Adrenal gland (tissue), 12 donors: ENCODE measurements around the gene MYOM3. TPM values are rescaled to one million over a fixed set of nuclear protein-coding genes. Genes with fewer than 3 reads are reported as not detected.

Experiments
- DNase-seq, 7 donors: peaks; one replicate each; pipeline ENCODE4 v3.0.0-alpha.2; 2019 to 2020
- H3K27ac ChIP-seq, 5 donors: fragments of 200-600 bp; sonication (generic) in 4 of 5; 1 replicate in 3 of 5; 2 replicates in 2 of 5; pipeline versions ENCODE4 v1.5.1 to v1.8.0; 2016 to 2020; ENCODE audit warnings: mild to moderate bottlenecking in 1 of 5
- H3K27me3 ChIP-seq: fragments of 200-600 bp; 2 replicates; pipeline ENCODE4 v1.8.0; 2021
- H3K36me3 ChIP-seq, 2 donors: fragments of 200-600 bp; replicated peaks in 1 of 2; 1 replicate in 1 of 2; 2 replicates in 1 of 2; pipeline versions ENCODE4 v1.5.1 to v1.8.0; 2018 to 2022
- H3K4me1 ChIP-seq, 2 donors: fragments of 200-600 bp; replicated peaks in 1 of 2; 1 replicate in 1 of 2; 2 replicates in 1 of 2; pipeline versions ENCODE4 v1.5.1 to v1.8.0; 2018 to 2021
- H3K4me3 ChIP-seq, 4 donors: fragments of 200-600 bp; sonication (generic) in 3 of 4; one replicate each; pipeline ENCODE4 v1.5.1; 2016 to 2018
- H3K9me3 ChIP-seq, 3 donors: fragments of 200-600 bp; sonication (generic) in 1 of 3; replicated peaks in 1 of 3; 1 replicate in 2 of 3; 2 replicates in 1 of 3; pipeline versions ENCODE4 v1.5.1 to v1.8.0; 2016 to 2021
- POLR2A ChIP-seq, 2 donors: fragments of 450-650 bp; IDR thresholded peaks; one replicate each; pipeline ENCODE4 v1.6.1; 2017; ENCODE audit warnings: antibody characterized with exemption in 2 of 2, mild to moderate bottlenecking in 2 of 2, moderate library complexity in 1 of 2
- WGBS, 4 donors: extraction: QIAGEN DNeasy Blood & Tissue Kit in 2 of 4; methylation state at CpG; one replicate each; pipeline versions ENCODE4 v1.1.5 to v1.1.7; 2013 to 2017; 5-methylcytosine and 5-hydroxymethylcytosine counted together
- intact Hi-C, 2 donors: fragments of 100-400 bp; cut with DNase I; formaldehyde crosslinking; loops; one replicate each; pipeline versions ENCODE4 v1.14.1 to v1.15.0; 2022 to 2023
- polyA plus RNA-seq, 3 donors: library from polyadenylated mRNA; stranded (reverse); fragments of 200-250 nt in 2 of 3; fragments of 350-450 nt in 1 of 3; fragmentation: Illumina TruSeq in 1 of 3; extraction: RNeasy Lipid Tissue Mini Kit (QIAGEN cat#74804) in 1 of 3; gene quantifications; one replicate each; pipeline ENCODE4 v1.2.3, GENCODE V29; 2013 to 2014
- total RNA-seq, 9 donors: library from RNA; depleted of rRNA in 4 of 9; stranded (reverse); fragments of >200 nt in 4 of 9; fragments of 120-200 nt in 1 of 9; fragmentation: NEBNext Ultra II Directional in 1 of 9; extraction: Animal tissue kit (Norgen Biotek cat#: 25700) in 1 of 9; gene quantifications; one replicate each; pipeline versions ENCODE4 v1.1.0 to v1.2.4, GENCODE V29; 2013 to 2023
- TF ChIP-seq, protein P1 (sequence below), 6 experiments: fragments of 450-650 bp in 4 of 6; fragments of 200-600 bp in 2 of 6; sonication (generic) in 1 of 6; IDR thresholded peaks; 1 replicate in 5 of 6; 2 replicates in 1 of 6; pipeline versions ENCODE4 v1.5.1 to v1.8.0; 2016 to 2021; ENCODE audit warnings: antibody characterized with exemption in 6 of 6, mild to moderate bottlenecking in 2 of 6, moderate library complexity in 1 of 6
- donor health status: healthy with polysubstance abuse.
- donor health status: Bipolar disorder and iron deficiency.
- donor health status: DM: yes; HTN: yes; CAD: no.
- donor health status: DM: no; HTN: no; CAD: no.
- donor health status: DM: no; HTN: no; CAD: no.
- donor health status: DM: yes; HTN: yes; CAD: no.

Gene MYOM3
- total and polyA plus RNA-seq, 12 donors = 0.09 to 7.0 (median 0.18) TPM

DNA sequence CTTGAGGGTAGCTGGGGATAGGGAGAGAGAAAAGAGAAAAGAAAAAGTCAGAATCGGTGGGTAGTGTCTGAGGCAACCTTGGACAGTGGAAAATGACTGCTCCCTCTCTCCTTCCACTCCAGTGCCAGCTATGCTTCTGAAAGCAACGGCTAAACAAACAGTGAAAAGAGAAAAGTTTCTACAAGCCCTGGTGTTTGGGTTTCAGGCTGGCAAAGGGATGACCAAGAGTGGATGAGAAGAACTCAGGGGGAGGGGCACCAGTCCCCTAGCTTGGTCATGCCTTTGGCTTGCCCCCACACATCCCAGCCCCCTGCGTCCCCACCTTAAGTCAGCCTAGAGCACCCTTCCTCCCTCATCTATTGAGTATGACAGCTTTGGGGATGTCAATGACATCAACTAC lies 22.4 kb upstream of the MYOM3 start:
- no peaks in the 10 kb centered on the region for H3K27me3 ChIP-seq
- TF ChIP-seq, protein P1, sequence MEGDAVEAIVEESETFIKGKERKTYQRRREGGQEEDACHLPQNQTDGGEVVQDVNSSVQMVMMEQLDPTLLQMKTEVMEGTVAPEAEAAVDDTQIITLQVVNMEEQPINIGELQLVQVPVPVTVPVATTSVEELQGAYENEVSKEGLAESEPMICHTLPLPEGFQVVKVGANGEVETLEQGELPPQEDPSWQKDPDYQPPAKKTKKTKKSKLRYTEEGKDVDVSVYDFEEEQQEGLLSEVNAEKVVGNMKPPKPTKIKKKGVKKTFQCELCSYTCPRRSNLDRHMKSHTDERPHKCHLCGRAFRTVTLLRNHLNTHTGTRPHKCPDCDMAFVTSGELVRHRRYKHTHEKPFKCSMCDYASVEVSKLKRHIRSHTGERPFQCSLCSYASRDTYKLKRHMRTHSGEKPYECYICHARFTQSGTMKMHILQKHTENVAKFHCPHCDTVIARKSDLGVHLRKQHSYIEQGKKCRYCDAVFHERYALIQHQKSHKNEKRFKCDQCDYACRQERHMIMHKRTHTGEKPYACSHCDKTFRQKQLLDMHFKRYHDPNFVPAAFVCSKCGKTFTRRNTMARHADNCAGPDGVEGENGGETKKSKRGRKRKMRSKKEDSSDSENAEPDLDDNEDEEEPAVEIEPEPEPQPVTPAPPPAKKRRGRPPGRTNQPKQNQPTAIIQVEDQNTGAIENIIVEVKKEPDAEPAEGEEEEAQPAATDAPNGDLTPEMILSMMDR (IDR thresholded peaks at IDR 0.05) = no peak
- TF ChIP-seq POLR2A (IDR thresholded peaks at IDR 0.05) = no peak
- no peak for DNase-seq

DNA sequence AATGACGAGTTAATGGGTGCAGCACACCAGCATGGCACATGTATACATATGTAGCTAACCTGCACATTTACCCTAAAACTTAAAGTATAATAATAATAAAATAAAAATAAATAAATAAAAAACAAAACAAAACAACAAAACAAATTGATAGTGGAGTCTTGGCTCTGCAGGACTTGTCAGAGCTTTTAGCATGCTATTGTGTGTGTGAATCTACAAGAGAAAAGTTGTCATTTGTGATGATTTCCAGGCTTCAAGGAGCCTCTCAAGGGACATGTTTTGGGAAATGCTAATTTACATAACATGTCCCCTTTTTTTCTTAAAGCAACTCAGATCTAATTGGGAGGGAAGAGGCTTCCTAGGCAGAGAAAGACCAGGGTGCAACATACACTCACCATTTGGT lies 21.9 kb upstream of the MYOM3 start:
- H3K9me3 ChIP-seq = no peaks in the 10 kb centered on the region
- no peak for TF ChIP-seq POLR2A (IDR thresholded peaks at IDR 0.05)
- TF ChIP-seq, protein P1 (IDR thresholded peaks at IDR 0.05) = no peak
- H3K27ac ChIP-seq = no peak overlapping the region
- intact Hi-C loops = no loop called here
- DNase-seq = no peak
- WGBS, 4 donors = 88 to 90% (median 88%) methylated on average over 1 of the region's 1 CpG
- no peaks in the 10 kb centered on the region for H3K4me1 ChIP-seq
- no peaks in the 10 kb centered on the region for H3K27me3 ChIP-seq
- peaks cover 0 to 5% of the 10 kb centered on the region in 2 donors for H3K36me3 ChIP-seq
- H3K4me3 ChIP-seq = no peak overlapping the region

More for the DNA sequence above, 22.4 kb upstream of the MYOM3 start:
- intact Hi-C loops = no loop called here
- Histone ChIP-seq H3K36me3 (peaks cover 0 to 5% of the 10 kb centered on the region in 2 donors), H3K9me3 (no peaks in the 10 kb centered on the region), H3K4me3 (no peak overlapping the region), H3K27ac (no peak overlapping the region), H3K4me1 (no peaks in the 10 kb centered on the region)
- 67 to 90% (median 81%) methylated on average over 3 of the region's 3 CpGs for WGBS, 4 donors

DNA sequence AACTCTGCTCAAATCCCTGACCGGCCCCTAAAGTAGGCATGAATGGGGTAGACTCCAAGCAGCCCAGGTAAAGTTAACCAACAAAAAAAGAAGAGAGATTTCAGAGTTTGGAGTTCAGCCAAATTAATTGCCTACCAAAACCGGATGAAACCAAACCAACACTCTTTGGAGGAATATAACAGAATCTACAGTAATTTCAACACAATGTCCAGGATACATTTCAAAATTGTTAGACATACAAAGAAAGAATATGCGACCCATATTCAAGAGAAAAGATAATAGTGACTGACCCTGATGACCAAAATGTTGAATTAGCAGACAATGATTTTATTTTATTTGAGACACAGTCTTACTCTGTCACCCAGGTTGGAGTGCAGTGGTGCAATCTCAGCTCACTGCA lies 18.4 kb upstream of the MYOM3 start:
- Histone ChIP-seq H3K4me3 (no peak overlapping the region), H3K4me1 (no peaks in the 10 kb centered on the region), H3K27me3 (no peaks in the 10 kb centered on the region), H3K27ac (no peak overlapping the region), H3K9me3 (no peaks in the 10 kb centered on the region), H3K36me3 (peaks cover 0 to 5% of the 10 kb centered on the region in 2 donors)
- intact Hi-C loops = no loop called here
- 75 to 90% (median 85%) methylated on average over 3 of the region's 3 CpGs for WGBS, 4 donors
- TF ChIP-seq, protein P1 (IDR thresholded peaks at IDR 0.05) = no peak
- no peak for TF ChIP-seq POLR2A (IDR thresholded peaks at IDR 0.05)
- DNase-seq = no peak

DNA sequence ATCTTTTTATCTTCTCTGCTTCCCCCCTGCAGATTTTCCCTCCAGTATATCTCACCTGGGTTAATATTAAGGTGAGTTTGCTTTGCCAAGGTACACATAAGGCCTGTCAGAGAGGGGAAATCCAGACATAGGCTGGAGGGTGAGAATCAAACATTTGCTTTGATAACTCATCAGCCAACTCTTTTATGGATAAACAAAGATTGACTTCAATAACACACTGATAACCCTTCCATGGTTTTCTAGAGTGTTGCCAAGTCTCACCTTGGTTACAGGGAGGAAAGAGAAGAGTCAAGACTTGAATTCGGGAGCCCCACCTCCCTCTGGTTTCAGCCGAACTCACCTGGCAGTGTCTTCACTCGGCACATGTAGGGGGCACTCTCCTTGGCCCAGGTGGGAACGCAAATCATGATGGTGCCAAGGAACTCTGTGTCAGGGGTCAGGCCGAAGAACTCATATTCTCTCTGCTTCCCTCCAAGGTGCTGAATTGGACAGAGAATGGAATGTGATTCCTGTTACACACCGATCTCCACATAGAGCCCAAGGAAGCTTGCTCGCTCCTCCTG lies 15.9 kb upstream of the MYOM3 start:
- Histone ChIP-seq H3K27ac (no peak overlapping the region), H3K9me3 (no peaks in the 10 kb centered on the region), H3K4me3 (no peak overlapping the region), H3K4me1 (no peaks in the 10 kb centered on the region), H3K36me3 (peaks cover 0 to 5% of the 10 kb centered on the region in 2 donors), H3K27me3 (no peaks in the 10 kb centered on the region)
- intact Hi-C loops = no loop called here
- TF ChIP-seq POLR2A (IDR thresholded peaks at IDR 0.05) = no peak
- TF ChIP-seq, protein P1 (IDR thresholded peaks at IDR 0.05) = no peak
- no peak for DNase-seq
- WGBS, 4 donors = 80 to 84% (median 83%) methylated on average over 7 of the region's 7 CpGs
